ENCODE data around the gene ST14. TPM values are rescaled to one million over a fixed set of nuclear protein-coding genes. Genes with fewer than 3 reads are reported as not detected.

Gene ST14
- total RNA-seq (2021) = 139 and 141 TPM in 2 replicates
- Bru-seq, nascent RNA = percentile 81 among the genes with signal in this experiment
- BruChase-seq, experiment 1, labeled RNA remaining after a 2-hour chase = percentile 85 among the genes with signal in this experiment
- percentile 87 among the genes with signal in this experiment for BruChase-seq, experiment 2, labeled RNA remaining after a 6-hour chase
- long read RNA-seq, transcript ST14-201 (19 exons, 3,539 nt) = major isoform, 314 of 413 reads
- long read RNA-seq, partial matches to known transcripts = 65 of 413 reads
- long read RNA-seq, other reads (novel, unspliced or antisense) = 34 of 413 reads

DNA sequence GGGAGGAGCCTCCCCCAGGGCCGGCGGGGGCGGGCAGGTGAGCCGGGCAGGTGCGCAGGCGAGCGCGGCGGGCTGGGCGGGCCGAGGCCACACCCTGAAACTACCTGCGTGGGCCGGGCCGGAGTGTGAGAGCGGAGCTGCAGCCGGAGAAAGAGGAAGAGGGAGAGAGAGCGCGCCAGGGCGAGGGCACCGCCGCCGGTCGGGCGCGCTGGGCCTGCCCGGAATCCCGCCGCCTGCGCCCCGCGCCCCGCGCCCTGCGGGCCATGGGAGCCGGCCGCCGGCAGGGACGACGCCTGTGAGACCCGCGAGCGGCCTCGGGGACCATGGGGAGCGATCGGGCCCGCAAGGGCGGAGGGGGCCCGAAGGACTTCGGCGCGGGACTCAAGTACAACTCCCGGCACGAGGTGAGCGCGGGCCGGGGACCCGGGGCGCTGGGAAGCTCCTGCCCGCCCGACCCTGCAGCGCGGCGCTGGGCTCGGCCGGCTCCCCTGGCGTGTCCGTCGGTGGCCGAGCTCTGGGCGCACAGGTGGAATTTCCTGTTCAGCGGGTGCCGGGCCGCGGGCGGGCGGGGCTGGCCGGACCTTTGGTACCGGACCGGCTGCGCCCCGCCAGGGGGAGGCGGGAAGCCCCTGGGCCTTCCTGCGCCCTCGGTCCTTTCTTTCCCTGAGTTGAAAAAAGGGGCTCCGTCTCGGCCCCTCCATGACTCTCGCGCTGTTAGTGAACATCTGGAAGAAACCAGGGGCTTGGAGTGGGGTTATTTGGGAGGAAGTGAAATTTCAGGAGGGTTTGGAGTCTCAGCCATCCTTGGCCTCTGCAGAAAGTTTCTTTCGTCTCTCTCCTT, at the start of gene ST14:
TSS of gene ST14 (plus strand) at position 126 of the 841 bp plus-strand sequence. CDS start at position 324, 198 bp downstream.
- peak within 1 kb of the TSS; percentile 75 for H3K27ac ChIP-seq

DNA sequence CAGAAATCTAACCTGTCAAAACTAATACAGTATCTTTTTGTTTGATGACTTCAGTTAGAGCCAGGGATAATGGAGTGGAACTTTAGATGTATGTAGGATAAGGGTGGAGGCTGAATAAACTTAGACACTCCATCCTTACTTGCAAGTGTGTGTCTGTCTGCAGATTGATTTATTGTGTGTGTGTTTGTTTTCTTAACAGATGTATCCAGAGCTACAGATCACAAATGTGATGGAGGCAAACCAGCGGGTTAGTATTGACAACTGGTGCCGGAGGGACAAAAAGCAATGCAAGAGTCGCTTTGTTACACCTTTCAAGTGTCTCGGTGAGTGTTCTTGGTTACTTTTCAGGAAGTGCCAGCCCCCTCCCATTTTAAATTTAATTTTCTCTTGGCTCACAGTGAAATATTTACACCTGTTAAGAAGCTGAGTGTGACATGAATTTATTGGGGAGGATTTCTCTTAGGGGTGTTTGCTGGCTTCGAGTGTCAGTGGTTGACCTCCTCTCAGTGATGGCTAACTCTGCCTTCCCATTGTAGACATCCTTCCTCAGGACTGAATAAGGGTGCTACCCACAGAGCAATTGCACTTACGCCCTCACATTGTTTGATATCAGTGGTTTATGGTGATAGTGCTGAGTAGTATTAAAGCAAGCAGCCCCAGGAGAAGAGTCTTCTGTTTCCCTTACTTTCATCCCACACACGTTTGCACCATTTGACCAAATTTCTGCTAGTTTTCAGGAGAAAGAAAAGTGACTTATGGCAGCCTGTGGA, 49.1 kb upstream of the ST14 start:
- Histone ChIP-seq H3K4me1 (replicated peaks; ENCODE audit: insufficient read depth) (peaks cover 16% of the 10 kb centered on the region; the same call in 1 of the 2 replicates), H3F3A (ENCODE audit: insufficient read depth, low read depth) (peaks cover 19% of the 10 kb centered on the region), H3K4me3 (no peak overlapping the region), H2AFZ (no peak overlapping the region), H3K79me2 (ENCODE audit: low read depth) (peaks cover 49% of the 10 kb centered on the region), H3K9me2 (ENCODE audit: insufficient read depth) (no peaks in the 10 kb centered on the region), H3K27ac (no peak overlapping the region), H3K9me3 (ENCODE audit: insufficient read depth, low read depth) (no peaks in the 10 kb centered on the region), H3K4me2 (no peak overlapping the region), H4K20me1 (ENCODE audit: insufficient read depth) (no peaks in the 10 kb centered on the region), H3K36me3 (ENCODE audit: low read depth) (peaks cover 22% of the 10 kb centered on the region), H3K27me3 (ENCODE audit: insufficient read depth, low read depth) (no peaks in the 10 kb centered on the region)
- no peak for TF ChIP-seq EZH2 (IDR thresholded peaks at IDR 0.05; ENCODE audit: low read depth)
- TF ChIP-seq, protein P1, sequence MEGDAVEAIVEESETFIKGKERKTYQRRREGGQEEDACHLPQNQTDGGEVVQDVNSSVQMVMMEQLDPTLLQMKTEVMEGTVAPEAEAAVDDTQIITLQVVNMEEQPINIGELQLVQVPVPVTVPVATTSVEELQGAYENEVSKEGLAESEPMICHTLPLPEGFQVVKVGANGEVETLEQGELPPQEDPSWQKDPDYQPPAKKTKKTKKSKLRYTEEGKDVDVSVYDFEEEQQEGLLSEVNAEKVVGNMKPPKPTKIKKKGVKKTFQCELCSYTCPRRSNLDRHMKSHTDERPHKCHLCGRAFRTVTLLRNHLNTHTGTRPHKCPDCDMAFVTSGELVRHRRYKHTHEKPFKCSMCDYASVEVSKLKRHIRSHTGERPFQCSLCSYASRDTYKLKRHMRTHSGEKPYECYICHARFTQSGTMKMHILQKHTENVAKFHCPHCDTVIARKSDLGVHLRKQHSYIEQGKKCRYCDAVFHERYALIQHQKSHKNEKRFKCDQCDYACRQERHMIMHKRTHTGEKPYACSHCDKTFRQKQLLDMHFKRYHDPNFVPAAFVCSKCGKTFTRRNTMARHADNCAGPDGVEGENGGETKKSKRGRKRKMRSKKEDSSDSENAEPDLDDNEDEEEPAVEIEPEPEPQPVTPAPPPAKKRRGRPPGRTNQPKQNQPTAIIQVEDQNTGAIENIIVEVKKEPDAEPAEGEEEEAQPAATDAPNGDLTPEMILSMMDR (conservative IDR thresholded peaks at IDR 0.05) = no peak
- ChIA-PET CTCF (no interaction called here), POLR2A (ENCODE audit: unreplicated experiment) (no interaction called here)
- intact Hi-C loops (cut with micrococcal nuclease; ENCODE audit: unreplicated experiment) = no loop called here
- DNase-seq = no peak
- no TSS peak for BruUV-seq (replicated peaks)

More for the DNA sequence above, at the start of gene ST14:
- Histone ChIP-seq H3K4me2 (peak within 1 kb of the TSS; percentile 94), H2AFZ (peak within 1 kb of the TSS; percentile 78), H3F3A (ENCODE audit: insufficient read depth, low read depth) (peaks cover 19% of the 10 kb centered on the region; the same call in 1 of the 2 replicates), H3K4me1 (replicated peaks; ENCODE audit: insufficient read depth) (peaks cover 58% of the 10 kb centered on the region), H3K4me3 (peak within 1 kb of the TSS; percentile 100), H3K9me3 (ENCODE audit: insufficient read depth, low read depth) (no peaks in the 10 kb centered on the region), H3K9me2 (ENCODE audit: insufficient read depth) (no peaks in the 10 kb centered on the region), H3K36me3 (ENCODE audit: low read depth) (0 out of 2 replicates have a peak, but pooled peaks cover 4% of the 10 kb centered on the region), H3K27me3 (ENCODE audit: insufficient read depth, low read depth) (no peaks in the 10 kb centered on the region), H3K79me2 (ENCODE audit: low read depth) (peaks cover 49% of the 10 kb centered on the region), H4K20me1 (ENCODE audit: insufficient read depth) (peaks cover 23% of the 10 kb centered on the region)
- DNase-seq = peak; percentile 63 to 76
- POLR2A ChIA-PET (ENCODE audit: unreplicated experiment) = interaction anchor here (0.5 to 1.9 kb wide), 5 partner anchors 14 to 253 kb away, joined by 4 to 15 read pairs (median 4); no protein-coding TSS in a partner anchor
- TF ChIP-seq, protein P1 (conservative IDR thresholded peaks at IDR 0.05) = no peak
- no peak for TF ChIP-seq EZH2 (IDR thresholded peaks at IDR 0.05; ENCODE audit: low read depth)
- BruUV-seq (replicated peaks) = no TSS peak
- CTCF ChIA-PET = interaction anchor here (1.1 kb wide), 1 partner anchor 14 kb away, joined by 6 read pairs; no protein-coding TSS in a partner anchor
- intact Hi-C loops (cut with micrococcal nuclease; ENCODE audit: unreplicated experiment) = no loop called here
